ENCODE results near the gene RBKS. TPM values are rescaled to one million over a fixed set of nuclear protein-coding genes. Genes with fewer than 3 reads are reported as not detected.

RBKS gene
- total and polyA plus RNA-seq, 2 of the 13 experiments (the other 11 are each of a cell fraction or from before 2014, with no cell fraction given): 7.7 to 8.3 TPM

GRCh38 chr2:27771548-27772335 is 118.4 kb downstream of the RBKS start, which contains the start of gene MRPL33 (continued):
- TF ChIP-seq HNF1A (IDR thresholded peaks at IDR 0.05; ENCODE audit: low read depth) (no peak), HNF1A (CRISPR knock-in tag; IDR thresholded peaks at IDR 0.05; ENCODE audit: borderline replicate concordance) (0 out of 2 replicates have a peak, but pooled peaks have one; percentile 69), KAT8 (CRISPR knock-in tag; IDR thresholded peaks at IDR 0.05) (peak; percentile 99), ZNF260 (CRISPR knock-in tag; IDR thresholded peaks at IDR 0.05; ENCODE audit: borderline replicate concordance, low read depth) (0 out of 2 replicates have a peak, but pooled peaks have one; percentile 43), ZSCAN21 (CRISPR knock-in tag; IDR thresholded peaks at IDR 0.05; ENCODE audit: borderline replicate concordance) (peak; percentile 81; the same call in 1 of the 2 replicates), TEAD3 (CRISPR knock-in tag; optimal IDR thresholded peaks at IDR 0.05; ENCODE audit: borderline replicate concordance) (peak; percentile 57), RAD51 (IDR thresholded peaks at IDR 0.05; ENCODE audit: borderline replicate concordance) (no peak), NFE2L1 (CRISPR knock-in tag; IDR thresholded peaks at IDR 0.05; ENCODE audit: borderline replicate concordance) (peak; percentile 72; the same call in 1 of the 2 replicates), ZNF563 (CRISPR knock-in tag; IDR thresholded peaks at IDR 0.05) (0 out of 2 replicates have a peak, but pooled peaks have one; percentile 66), TP53 (CRISPR knock-in tag; conservative IDR thresholded peaks at IDR 0.05) (no peak), SP140L (CRISPR knock-in tag; IDR thresholded peaks at IDR 0.05; ENCODE audit: borderline replicate concordance) (peak; percentile 93; the same call in 1 of the 2 replicates), ZNF720 (CRISPR knock-in tag; IDR thresholded peaks at IDR 0.05) (no peak), ZNF558 (CRISPR knock-in tag; IDR thresholded peaks at IDR 0.05; ENCODE audit: borderline replicate concordance) (0 out of 2 replicates have a peak, but pooled peaks have one; percentile 46), ZMAT5 (CRISPR knock-in tag; IDR thresholded peaks at IDR 0.05; ENCODE audit: borderline replicate concordance, low read depth) (no peak), MLXIP (CRISPR knock-in tag; IDR thresholded peaks at IDR 0.05; ENCODE audit: borderline replicate concordance) (no peak; the same call in 1 of the 2 replicates), TFAP4 (IDR thresholded peaks at IDR 0.05; ENCODE audit: borderline replicate concordance, low read depth) (peak; percentile 72; the same call in 1 of the 2 replicates), IRF9 (CRISPR knock-in tag; IDR thresholded peaks at IDR 0.05; ENCODE audit: borderline replicate concordance) (peak; percentile 63; the same call in 1 of the 2 replicates), RFXAP (CRISPR knock-in tag; IDR thresholded peaks at IDR 0.05; ENCODE audit: borderline replicate concordance) (peak; percentile 75; the same call in 1 of the 2 replicates), RELA (CRISPR knock-in tag; IDR thresholded peaks at IDR 0.05) (0 out of 2 replicates have a peak, but pooled peaks have one; percentile 75)

Measured in HepG2 (cell line).